Measurements from ENCODE around the gene CSMD2.

DNA sequence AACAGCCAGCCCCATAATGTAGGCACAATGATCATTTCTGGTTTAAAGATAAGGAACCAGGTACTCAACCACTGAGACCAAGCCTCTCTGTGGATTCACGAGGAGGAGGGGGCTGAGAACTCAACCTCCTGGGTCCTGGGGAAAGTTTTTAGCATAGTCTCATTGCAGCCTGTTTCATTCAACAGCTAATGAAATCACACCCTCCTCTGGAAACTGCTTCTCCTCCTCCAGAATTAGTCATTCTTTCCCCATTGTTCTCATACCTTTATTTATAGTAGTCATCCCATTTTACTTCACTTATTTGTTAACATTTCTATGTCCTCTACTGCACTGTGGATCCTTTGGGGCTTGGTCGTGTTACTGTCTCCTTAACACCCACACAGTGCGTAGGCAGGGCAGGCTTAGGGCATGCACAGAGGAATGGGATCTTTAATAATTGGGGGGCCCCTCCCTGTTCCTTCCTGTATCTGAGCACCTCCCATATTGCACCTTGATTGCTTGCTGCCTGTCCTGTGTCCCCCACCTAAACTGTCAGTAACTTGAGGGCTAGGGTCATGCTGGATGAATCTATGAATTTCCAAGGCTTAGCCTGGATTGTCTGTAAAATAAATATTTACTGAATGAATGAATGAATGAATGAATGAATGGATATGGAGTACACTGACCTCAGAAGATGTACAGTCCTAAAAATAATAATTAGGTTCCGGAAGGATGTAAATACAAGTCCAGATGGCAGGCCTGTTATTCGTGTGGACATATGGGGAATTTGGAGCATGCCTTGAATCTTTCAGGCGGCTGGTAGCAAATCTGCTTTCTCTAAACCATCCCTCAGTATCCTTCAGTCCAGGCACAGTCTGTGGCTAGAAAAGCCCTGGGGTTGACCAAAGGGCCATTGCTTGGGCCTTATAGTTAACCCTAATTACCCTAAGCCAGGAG, 455.0 kb downstream of the CSMD2 start:
- no peak for TF ChIP-seq POLR2A (IDR thresholded peaks at IDR 0.05)
- TF ChIP-seq, protein P1, sequence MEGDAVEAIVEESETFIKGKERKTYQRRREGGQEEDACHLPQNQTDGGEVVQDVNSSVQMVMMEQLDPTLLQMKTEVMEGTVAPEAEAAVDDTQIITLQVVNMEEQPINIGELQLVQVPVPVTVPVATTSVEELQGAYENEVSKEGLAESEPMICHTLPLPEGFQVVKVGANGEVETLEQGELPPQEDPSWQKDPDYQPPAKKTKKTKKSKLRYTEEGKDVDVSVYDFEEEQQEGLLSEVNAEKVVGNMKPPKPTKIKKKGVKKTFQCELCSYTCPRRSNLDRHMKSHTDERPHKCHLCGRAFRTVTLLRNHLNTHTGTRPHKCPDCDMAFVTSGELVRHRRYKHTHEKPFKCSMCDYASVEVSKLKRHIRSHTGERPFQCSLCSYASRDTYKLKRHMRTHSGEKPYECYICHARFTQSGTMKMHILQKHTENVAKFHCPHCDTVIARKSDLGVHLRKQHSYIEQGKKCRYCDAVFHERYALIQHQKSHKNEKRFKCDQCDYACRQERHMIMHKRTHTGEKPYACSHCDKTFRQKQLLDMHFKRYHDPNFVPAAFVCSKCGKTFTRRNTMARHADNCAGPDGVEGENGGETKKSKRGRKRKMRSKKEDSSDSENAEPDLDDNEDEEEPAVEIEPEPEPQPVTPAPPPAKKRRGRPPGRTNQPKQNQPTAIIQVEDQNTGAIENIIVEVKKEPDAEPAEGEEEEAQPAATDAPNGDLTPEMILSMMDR (IDR thresholded peaks at IDR 0.05): no peak
